HFFc6 (cell line): ENCODE measurements around the gene SACS. TPM values are rescaled to one million over a fixed set of nuclear protein-coding genes. Genes with fewer than 3 reads are reported as not detected.
A peak's percentile ranks its signal among the peaks of the same experiment; 100 is the strongest.
"Not testable (repeated sequence)": the region's sequence is repeated elsewhere in the genome, so short reads cannot be mapped to it uniquely, and the experiment has no call there.

Experiments used
- DNase-seq: peaks from one replicate; pipeline ENCODE4 v3.0.0-alpha.2; 2018
- H3K27ac Mint-ChIP-seq: 2 replicates; pipeline ENCODE4 v1.8.0; 2020; ENCODE audit warnings: mild to moderate bottlenecking, mixed read lengths
- H3K27me3 Mint-ChIP-seq: 2 replicates; pipeline ENCODE4 v1.8.0; 2021; ENCODE audit warnings: mild to moderate bottlenecking, moderate library complexity, mixed read lengths; ENCODE audit not compliant: insufficient read depth
- H3K36me3 Mint-ChIP-seq: 2 replicates; pipeline ENCODE4 v1.8.0; 2021; ENCODE audit warnings: low read depth, mixed read lengths
- H3K4me1 Mint-ChIP-seq: 2 replicates; pipeline ENCODE4 v1.8.0; 2020; ENCODE audit warnings: low read depth, mixed read lengths
- H3K4me3 Mint-ChIP-seq: 2 replicates; pipeline ENCODE4 v1.8.0; 2020; ENCODE audit warnings: mild to moderate bottlenecking, moderate library complexity, mixed read lengths
- H3K9me3 Mint-ChIP-seq: 2 replicates; pipeline ENCODE4 v1.8.0; 2020; ENCODE audit warnings: mild to moderate bottlenecking, mixed read lengths
- CTCF ChIP-seq: fragments of 200-600 bp; sonication (generic); IDR thresholded peaks from 2 replicates; pipeline ENCODE4 v1.5.0; 2021; ENCODE audit warnings: antibody characterized with exemption, mild to moderate bottlenecking
- total RNA-seq, 6 experiments: library from RNA; stranded (reverse); fragmentation: NEBNext Ultra II Directional; extraction: Animal tissue kit (Norgen Biotek cat#: 25700); gene quantifications; 2 replicates in 1 of 6; 3 replicates in 5 of 6; pipeline ENCODE4 v1.2.3, GENCODE V29; 2021

SACS gene
- total RNA-seq, 6 experiments from 2014 or later = 43.9 to 50.9 (median 47.1) TPM

DNA sequence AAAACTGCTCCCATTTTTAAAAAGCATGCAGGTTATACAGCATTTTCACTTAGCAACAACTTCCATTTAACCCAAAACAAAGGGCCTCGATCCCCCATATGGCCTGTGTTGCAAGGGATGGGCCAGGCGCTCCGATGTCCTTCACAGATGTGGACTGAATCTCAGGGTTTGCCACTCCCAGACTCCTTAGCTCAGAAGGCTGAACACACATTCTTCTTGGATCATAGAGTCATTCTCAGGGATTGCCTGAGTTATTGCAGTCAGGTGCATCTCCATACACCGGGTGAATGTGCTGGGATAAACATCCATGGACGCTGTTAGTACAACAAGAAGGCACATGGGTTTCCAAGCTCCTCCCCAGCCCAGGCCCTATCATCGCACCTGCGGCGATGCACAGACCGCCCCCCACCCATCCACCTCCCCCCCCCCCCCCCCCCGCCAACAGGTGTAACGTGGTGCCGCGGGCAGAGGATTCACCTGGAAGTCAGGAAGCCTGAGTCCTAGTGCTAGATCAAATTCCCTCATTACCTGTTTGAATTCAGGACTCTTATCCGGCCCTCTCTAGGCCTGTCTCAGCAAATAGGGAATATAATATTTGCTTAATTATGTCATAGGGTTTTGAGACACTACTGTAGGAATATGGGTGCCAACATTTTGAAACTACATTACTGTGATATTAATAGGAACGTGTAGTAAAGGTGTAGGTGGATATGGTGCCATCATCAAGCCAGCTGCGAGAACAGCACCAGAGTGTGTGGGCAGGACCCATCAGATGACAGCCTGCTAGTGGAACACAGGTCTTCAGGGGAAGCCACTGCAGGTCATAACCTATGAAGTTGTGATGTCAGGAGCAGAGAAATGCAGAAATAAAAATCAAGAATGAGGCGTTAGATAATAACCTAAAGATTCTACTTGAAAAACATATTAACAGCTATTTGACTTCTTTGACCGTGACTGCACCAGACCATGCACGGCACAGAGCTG, 110.9 kb downstream of the SACS start:
- DNase-seq = no peak
- Mint-ChIP-seq H3K4me1 (peaks cover 78% of the 10 kb centered on the region), H3K27ac (peak overlapping the region; percentile 86)

GRCh38 chr13:23321535-23322241, 111.8 kb downstream of the SACS start:
- peak overlapping the region; percentile 86 for H3K27ac Mint-ChIP-seq
- no peak for TF ChIP-seq CTCF
- H3K9me3 Mint-ChIP-seq = no peaks in the 10 kb centered on the region
- H3K4me3 Mint-ChIP-seq = peak overlapping the region; percentile 86
- peak; percentile 90 for DNase-seq
- H3K27me3 Mint-ChIP-seq = no peaks in the 10 kb centered on the region
- H3K4me1 Mint-ChIP-seq = peaks cover 78% of the 10 kb centered on the region
- peaks cover 6% of the 10 kb centered on the region for H3K36me3 Mint-ChIP-seq

More for the DNA sequence above, 110.9 kb downstream of the SACS start:
- H3K4me3 Mint-ChIP-seq = peak overlapping the region; percentile 86
- H3K36me3 Mint-ChIP-seq = peaks cover 6% of the 10 kb centered on the region
- no peak for TF ChIP-seq CTCF
- no peaks in the 10 kb centered on the region for H3K9me3 Mint-ChIP-seq
- H3K27me3 Mint-ChIP-seq = peaks cover 2% of the 10 kb centered on the region; the same call in 1 of the 2 replicates

GRCh38 chr13:23320926-23321534, 112.5 kb downstream of the SACS start:
- Mint-ChIP-seq H3K9me3 (no peaks in the 10 kb centered on the region), H3K36me3 (peaks cover 6% of the 10 kb centered on the region), H3K27me3 (no peaks in the 10 kb centered on the region), H3K27ac (peak overlapping the region; percentile 86), H3K4me3 (peak overlapping the region; percentile 86), H3K4me1 (peaks cover 75% of the 10 kb centered on the region)
- DNase-seq = no peak
- no peak for TF ChIP-seq CTCF

GRCh38 chr13:23319883-23320224, 113.6 kb downstream of the SACS start:
- no peak for DNase-seq
- H3K36me3 Mint-ChIP-seq = peaks cover 6% of the 10 kb centered on the region
- no peaks in the 10 kb centered on the region for H3K9me3 Mint-ChIP-seq
- peaks cover 63% of the 10 kb centered on the region for H3K4me1 Mint-ChIP-seq
- no peak overlapping the region; the same call in 1 of the 2 replicates for H3K4me3 Mint-ChIP-seq
- H3K27ac Mint-ChIP-seq = peak overlapping the region; percentile 52; the same call in 1 of the 2 replicates
- TF ChIP-seq CTCF = peak; percentile 22; the same call in 1 of the 2 replicates
- H3K27me3 Mint-ChIP-seq = no peaks in the 10 kb centered on the region

- Mint-ChIP-seq H3K27me3 (peaks cover 11% of the 10 kb centered on the region), H3K4me1 (peaks cover 13% of the 10 kb centered on the region)
- not testable (repeated sequence) for DNase-seq, H3K4me3 Mint-ChIP-seq, H3K36me3 Mint-ChIP-seq, H3K27ac Mint-ChIP-seq, H3K9me3 Mint-ChIP-seq
Measured at GRCh38 chr13:23314837-23315236, 118.7 kb downstream of the SACS start.
